B cell (primary cell): ENCODE results near the gene PHLDB3. TPM values are rescaled to one million over a fixed set of nuclear protein-coding genes. Genes with fewer than 3 reads are reported as not detected.

ENCODE experiments used
- ATAC-seq: fragments of 200-7000 bp; cut with Tn5 transposase; one replicate; pipeline ENCODE4 v1.10.0; 2021; ENCODE audit warnings: low read depth, mild to moderate bottlenecking, moderate number of reproducible peaks, moderate library complexity
- CTCF ChIA-PET: fragments of 350-600 bp; sonication (Branson Sonifier 250); formaldehyde crosslinking; loops from one replicate; lab custom pipeline; 2021; ENCODE audit warnings: antibody characterized with exemption, inconsistent platforms; lab: Charles Lee
- POLR2A ChIA-PET: fragments of 350-600 bp; sonication (Branson Sonifier 250); formaldehyde crosslinking; loops from one replicate; lab custom pipeline; 2021; ENCODE audit warnings: antibody characterized with exemption; lab: Charles Lee
- DNase-seq: peaks from one replicate; pipeline ENCODE4 v3.0.0; 2013
- H2AFZ ChIP-seq: 2 replicates; pipeline ENCODE4 v1.6.1; 2012; ENCODE audit warnings: mild to moderate bottlenecking, low read depth, low read length; ENCODE audit not compliant: insufficient read depth, poor library complexity, severe bottlenecking
- H3K27ac ChIP-seq, 2 donors: 1 replicate in 1 of 2; 2 replicates in 1 of 2; pipeline ENCODE4 v1.5.1; 2012 to 2013; ENCODE audit warnings: low read length in 2 of 2, mild to moderate bottlenecking in 2 of 2, moderate library complexity in 1 of 2
- H3K27me3 ChIP-seq, 4 experiments: fragments of 200-600 bp in 1 of 4; sonication (generic) in 1 of 4; replicated peaks in 1 of 4; 1 replicate in 2 of 4; 2 replicates in 2 of 4; pipeline versions ENCODE4 v1.6.1 to v1.7.0; 2013 to 2016; ENCODE audit warnings: low read length in 3 of 4, mild to moderate bottlenecking in 2 of 4, mixed read lengths in 1 of 4, moderate library complexity in 1 of 4; ENCODE audit not compliant: insufficient read depth in 4 of 4, control insufficient read depth in 3 of 4; ENCODE audit errors: control extremely low read depth in 1 of 4
- H3K36me3 ChIP-seq, 2 experiments: replicated peaks in 1 of 2; 1 replicate in 1 of 2; 2 replicates in 1 of 2; pipeline versions ENCODE4 v1.6.1 to v1.7.1; 2013; ENCODE audit warnings: low read length in 1 of 2; ENCODE audit not compliant: insufficient read depth in 2 of 2, control insufficient read depth in 1 of 2; ENCODE audit errors: control extremely low read depth in 1 of 2, extremely low read depth in 1 of 2
- H3K4me1 ChIP-seq, 2 donors: fragments of 200-600 bp in 1 of 2; sonication (generic) in 1 of 2; 1 replicate in 1 of 2; 2 replicates in 1 of 2; pipeline versions ENCODE4 v1.5.1 to v1.6.1; 2013 to 2017; ENCODE audit warnings: low read length in 2 of 2; ENCODE audit not compliant: control insufficient read depth in 2 of 2, insufficient read depth in 2 of 2
- H3K4me2 ChIP-seq: replicated peaks from 2 replicates; pipeline ENCODE3; 2012; ENCODE audit warnings: mild to moderate bottlenecking, low read depth, low read length; ENCODE audit not compliant: poor library complexity, severe bottlenecking
- H3K4me3 ChIP-seq, 5 experiments: fragments of 200-600 bp in 1 of 5; sonication (generic) in 1 of 5; 1 replicate in 3 of 5; 2 replicates in 2 of 5; pipeline versions ENCODE4 v1.5.1 to v1.7.0; 2011 to 2016; ENCODE audit warnings: low read length in 4 of 5, mild to moderate bottlenecking in 4 of 5, low read depth in 2 of 5, control low read depth in 1 of 5, moderate library complexity in 1 of 5; ENCODE audit not compliant: insufficient read depth in 1 of 5; ENCODE audit errors: control extremely low read depth in 1 of 5, extremely low read depth in 1 of 5
- H3K79me2 ChIP-seq: fragments of 200-600 bp; sonication (generic); one replicate; pipeline ENCODE4 v1.6.0; 2016; ENCODE audit warnings: low read length; ENCODE audit not compliant: control insufficient read depth, insufficient read depth
- H3K9ac ChIP-seq: fragments of 200-600 bp; sonication (generic); 2 replicates; pipeline ENCODE4 v1.6.1; 2017; ENCODE audit warnings: mild to moderate bottlenecking, low read length, moderate library complexity
- H3K9me3 ChIP-seq, 3 donors: one replicate each; pipeline versions ENCODE4 v1.6.1 to v1.7.1; 2013; ENCODE audit warnings: low read length in 2 of 3; ENCODE audit not compliant: control insufficient read depth in 2 of 3, insufficient read depth in 1 of 3; ENCODE audit errors: control extremely low read depth in 1 of 3
- H4K20me1 ChIP-seq: 2 replicates; pipeline ENCODE4 v1.6.0; 2012; ENCODE audit warnings: mild to moderate bottlenecking, low read length; ENCODE audit not compliant: insufficient read depth, control insufficient read depth, poor library complexity, severe bottlenecking
- H3K27ac Mint-ChIP-seq: one replicate; pipeline ENCODE4 v1.8.0; 2021; ENCODE audit warnings: mixed read lengths
- H3K27me3 Mint-ChIP-seq: one replicate; pipeline ENCODE4 v1.8.0; 2021; ENCODE audit warnings: mixed read lengths
- H3K4me1 Mint-ChIP-seq: one replicate; pipeline ENCODE4 v1.8.0; 2021; ENCODE audit warnings: mixed read lengths
- H3K4me3 Mint-ChIP-seq: one replicate; pipeline ENCODE4 v1.8.0; 2021; ENCODE audit warnings: mixed read lengths
- H3K9me3 Mint-ChIP-seq: one replicate; pipeline ENCODE4 v1.8.0; 2022; ENCODE audit warnings: mixed read lengths; ENCODE audit not compliant: insufficient read depth
- CTCF ChIP-seq: fragments of 200-600 bp; IDR thresholded peaks from one replicate; pipeline ENCODE4 v1.8.0; 2022; ENCODE audit warnings: antibody characterized with exemption, mild to moderate bottlenecking
- EZH2 ChIP-seq: IDR thresholded peaks from 2 replicates; pipeline ENCODE4 v1.6.1; 2012; ENCODE audit warnings: borderline replicate concordance, low read depth, mild to moderate bottlenecking, moderate library complexity, low read length; ENCODE audit not compliant: insufficient read depth, poor library complexity, severe bottlenecking
- WGBS: methylation state at CpG from one replicate; pipeline ENCODE4 v1.1.5; 2013; ENCODE audit warnings: missing lambda C conversion rate; ENCODE audit not compliant: insufficient coverage; 5-methylcytosine and 5-hydroxymethylcytosine counted together
- intact Hi-C: fragments of 100-400 bp; cut with micrococcal nuclease; formaldehyde crosslinking; loops from one replicate; pipeline ENCODE4 v1.10.0; 2022
- polyA plus RNA-seq: library from polyadenylated mRNA; depleted of rRNA; stranded (reverse); fragments of >200 nt; gene quantifications from 2 replicates; pipeline ENCODE4 v1.2.3, GENCODE V29; 2012
- total RNA-seq, 2 donors: library from RNA; stranded (reverse); fragments of 120-200 nt in 1 of 2; gene quantifications; 1 replicate in 1 of 2; 2 replicates in 1 of 2; pipeline versions ENCODE4 v1.2.3 to v1.2.4, GENCODE V29; 2013 to 2022

Gene PHLDB3
- total and polyA plus RNA-seq, 2 donors (not counting 1 experiment from before 2014, with no cell fraction given): 10.2 to 30.7 TPM

GRCh38 chr19:43533546-43534304 lies 29.2 kb upstream of the PHLDB3 start:
- no peak for TF ChIP-seq EZH2
- TF ChIP-seq CTCF: no peak
- Histone ChIP-seq H3K9me3 (peaks cover 0 to 10% (median 0%) of the 10 kb centered on the region in 3 donors), H3K4me1 (peaks cover 5 to 28% of the 10 kb centered on the region in 2 donors), H3K9ac (peak overlapping the region; percentile 77), H2AFZ (peak overlapping the region; percentile 82), H3K4me3 (peak overlapping the region; percentile 71 to 94 (median 76)), H3K36me3 (peaks cover 0 to 6% of the 10 kb centered on the region in 2 experiments), H3K79me2 (no peaks in the 10 kb centered on the region), H3K4me2 (peak overlapping the region; percentile 93), H3K27ac (peak overlapping the region; percentile 25 to 67), H3K27me3 (no peaks in the 10 kb centered on the region), H4K20me1 (no peaks in the 10 kb centered on the region)
- ChIA-PET CTCF (interaction anchor here (1.0 to 7.5 kb wide), 13 partner anchors 9 to 276 kb away, joined by 3 to 74 read pairs (median 4); partner anchors contain the start of genes IRGQ and ZNF576), POLR2A (interaction anchor here (0.5 to 2.7 kb wide), 9 partner anchors 14 to 135 kb away, joined by 3 to 12 read pairs (median 7); partner anchors contain the start of genes PHLDB3, PINLYP, XRCC1 and ZNF428)
- DNase-seq (peak; percentile 98), ATAC-seq (peak; percentile 75)
- intact Hi-C loops: loop anchor here (1.0 to 2.0 kb wide), 8 partner anchors 29 to 247 kb away; partner anchors contain the start of genes IRGQ, KCNN4, PHLDB3 and PINLYP
- peaks cover 25% of the 10 kb centered on the region for H3K4me1 Mint-ChIP-seq
- WGBS: 2% methylated on average over 41 of the region's 41 CpGs
- H3K9me3 Mint-ChIP-seq: peaks cover 5% of the 10 kb centered on the region
- no peaks in the 10 kb centered on the region for H3K27me3 Mint-ChIP-seq
- H3K4me3 Mint-ChIP-seq: peak overlapping the region; percentile 91
- H3K27ac Mint-ChIP-seq: peak overlapping the region; percentile 96
